Measurements from ENCODE around the gene DPPA3.
"Not testable (repeated sequence)": the region's sequence is repeated elsewhere in the genome, so short reads cannot be mapped to it uniquely, and the experiment has no call there.

- not testable (repeated sequence) for TF ChIP-seq POLR2A, CTCF (IDR thresholded peaks at IDR 0.05)
Measured at GRCh38 chr12:7755668-7756067, 44.4 kb downstream of the DPPA3 start.
